ENCODE data around the gene CCDC159. TPM values are rescaled to one million over a fixed set of nuclear protein-coding genes. Genes with fewer than 3 reads are reported as not detected.
"Not testable (repeated sequence)": the region's sequence is repeated elsewhere in the genome, so short reads cannot be mapped to it uniquely, and the experiment has no call there.

The CCDC159 gene
- total RNA-seq, 1 donor from 2014 or later = 42.7 TPM

DNA sequence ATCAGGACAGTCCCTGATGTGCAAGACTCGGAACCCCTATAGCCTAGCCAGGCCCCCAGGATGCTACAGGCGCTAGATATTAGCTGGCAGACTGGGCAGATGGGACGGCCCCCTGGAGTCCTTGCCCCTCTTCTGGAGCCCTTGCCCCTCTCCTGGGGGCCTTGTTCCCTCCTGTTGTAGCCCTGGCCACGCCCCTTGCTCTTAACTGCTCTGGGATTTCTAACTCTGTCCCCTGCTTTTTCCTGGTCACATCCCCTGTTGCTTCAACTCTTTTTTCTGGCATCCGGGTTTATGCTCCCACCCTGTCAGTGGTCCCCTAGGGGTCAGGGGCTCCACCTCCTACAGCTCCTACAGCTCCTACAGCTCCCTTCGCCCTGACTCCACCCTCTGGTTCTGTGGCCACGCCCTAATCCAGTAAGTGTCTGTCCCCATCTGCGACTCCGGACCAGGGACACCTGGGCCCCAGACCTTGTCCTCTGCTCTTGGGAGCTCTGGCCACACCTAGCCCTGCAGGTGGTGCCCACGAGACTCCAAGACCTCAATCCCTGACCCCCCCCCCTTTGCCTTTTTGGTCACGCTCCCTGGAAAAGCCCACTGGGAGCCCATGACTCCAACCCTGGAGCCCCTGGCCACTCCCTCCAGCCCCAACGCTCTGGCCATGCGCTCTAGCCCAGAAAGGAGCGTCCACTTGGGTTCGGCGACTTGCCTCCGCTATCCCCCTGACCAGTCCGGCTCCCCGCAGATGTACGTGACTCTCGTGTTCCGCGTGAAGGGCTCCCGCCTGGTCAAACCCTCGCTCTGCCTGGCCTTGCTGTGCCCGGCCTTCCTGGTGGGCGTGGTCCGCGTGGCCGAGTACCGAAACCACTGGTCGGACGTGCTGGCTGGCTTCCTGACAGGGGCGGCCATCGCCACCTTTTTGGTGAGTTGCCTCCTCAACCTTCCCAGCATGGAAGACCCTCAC lies 15.7 kb downstream of the CCDC159 start:
- intact Hi-C loops (cut with DNase I) = loop anchor here (10.0 kb wide), 1 partner anchor 67 kb away; the partner anchor contains the start of gene TSPAN16
- DNase-seq (ENCODE audit: low spot score) (no peak), ATAC-seq (no peak)

- DNase-seq (ENCODE audit: low spot score) (no peak), ATAC-seq (no peak)
- intact Hi-C loops (cut with DNase I) = loop anchor here (10.0 kb wide), 1 partner anchor 69 kb away; the partner anchor contains the start of gene TSPAN16
Observed at GRCh38 chr19:11363881-11364280, 17.6 kb downstream of the CCDC159 start.

DNA sequence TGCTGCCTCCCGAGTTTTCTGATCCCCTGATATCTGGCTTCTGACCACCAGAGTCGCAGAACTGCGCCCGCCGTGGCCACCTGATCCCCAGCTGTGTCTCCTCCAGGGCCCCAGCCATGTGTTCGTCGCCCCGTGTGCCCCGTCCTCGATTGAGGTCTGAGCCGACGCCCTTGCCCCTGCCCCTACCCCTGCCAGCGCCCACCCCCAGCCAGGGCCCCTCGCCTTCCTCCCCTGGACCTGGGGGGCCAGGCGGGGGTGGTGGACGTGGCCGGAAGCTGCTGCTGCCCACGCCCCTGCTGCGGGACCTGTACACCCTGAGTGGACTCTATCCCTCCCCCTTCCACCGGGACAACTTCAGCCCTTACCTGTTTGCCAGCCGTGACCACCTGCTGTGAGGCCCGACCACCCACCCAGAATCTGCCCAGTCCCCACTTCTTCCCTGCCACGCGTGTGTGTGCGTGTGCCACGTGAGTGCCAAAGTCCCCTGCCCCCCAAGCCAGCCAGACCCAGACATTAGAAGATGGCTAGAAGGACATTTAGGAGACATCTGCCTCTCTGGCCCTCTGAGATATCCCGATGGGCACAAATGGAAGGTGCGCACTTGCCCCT lies 18.1 kb downstream of the CCDC159 start:
- ATAC-seq (peak; percentile 6), DNase-seq (ENCODE audit: low spot score) (no peak)
- intact Hi-C loops (cut with DNase I) = loop anchor here (10.0 kb wide), 1 partner anchor 70 kb away; the partner anchor contains the start of gene TSPAN16

DNA sequence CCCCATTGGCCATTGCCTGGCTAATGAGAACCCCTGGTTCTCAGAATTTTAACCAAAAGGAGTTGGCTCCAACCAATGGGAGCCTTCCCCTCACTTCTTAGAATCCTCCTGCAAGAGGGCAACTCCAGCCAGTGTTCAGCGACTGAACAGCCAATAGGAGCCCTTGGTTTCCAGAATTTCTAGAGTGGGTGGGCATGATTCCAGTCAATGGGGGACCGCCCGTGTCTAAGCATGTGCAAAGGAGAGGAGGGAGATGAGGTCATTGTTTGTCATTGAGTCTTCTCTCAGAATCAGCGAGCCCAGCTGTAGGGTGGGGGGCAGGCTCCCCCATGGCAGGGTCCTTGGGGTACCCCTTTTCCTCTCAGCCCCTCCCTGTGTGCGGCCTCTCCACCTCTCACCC lies 18.6 kb downstream of the CCDC159 start:
- DNase-seq (ENCODE audit: low spot score) (no peak), ATAC-seq (peak; percentile 18)
- intact Hi-C loops (cut with DNase I) = loop anchor here (10.0 kb wide), 1 partner anchor 70 kb away; the partner anchor contains the start of gene TSPAN16

DNA sequence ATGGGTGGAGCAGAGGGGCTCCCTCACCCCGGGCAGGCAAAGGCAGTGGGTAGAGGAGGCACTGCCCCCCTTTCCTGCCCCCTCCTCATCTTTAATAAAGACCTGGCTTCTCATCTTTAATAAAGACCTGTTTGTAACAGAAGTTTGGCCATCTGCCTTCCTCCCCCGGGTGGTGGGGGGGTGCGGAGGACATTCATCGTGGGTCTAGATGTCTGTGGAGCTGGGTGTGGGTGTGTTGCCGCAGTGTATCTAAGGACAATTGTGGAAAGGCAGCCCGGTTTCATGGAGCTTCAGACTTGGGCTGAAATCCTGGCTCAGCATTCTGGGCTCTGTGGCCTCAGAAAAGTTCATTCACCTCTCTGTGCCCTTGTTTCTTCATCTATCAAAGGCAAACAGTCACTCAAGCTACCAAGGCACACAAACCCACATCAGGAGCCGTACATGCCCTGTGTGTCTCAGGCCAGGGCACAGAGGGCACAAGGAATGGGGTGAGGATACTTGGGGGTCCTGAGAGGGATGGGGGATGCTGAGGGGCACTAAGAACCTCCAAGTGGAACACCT lies 19.3 kb downstream of the CCDC159 start:
- DNase-seq (ENCODE audit: low spot score) (no peak), ATAC-seq (peak; percentile 25)
- intact Hi-C loops (cut with DNase I) = loop anchor here (10.0 kb wide), 1 partner anchor 71 kb away; the partner anchor contains the start of gene TSPAN16

DNA sequence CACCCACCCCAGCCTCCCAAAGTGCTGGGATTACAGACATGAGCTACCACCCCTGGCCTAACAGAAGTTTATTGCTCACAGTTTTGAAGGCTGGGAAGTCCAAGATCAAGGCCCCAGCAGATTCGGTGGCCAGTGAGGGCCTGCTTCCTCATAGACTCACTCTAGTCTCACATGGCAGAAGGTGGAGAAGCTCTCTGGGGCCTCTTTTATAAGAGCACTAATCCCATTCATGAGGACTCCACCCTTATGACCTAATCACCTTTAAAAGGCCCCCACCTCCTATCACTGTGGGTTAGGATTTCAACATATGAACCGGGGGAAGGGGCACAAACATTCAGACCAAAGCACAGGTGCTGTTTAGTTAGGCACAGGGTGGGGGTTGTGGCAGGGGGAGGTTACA lies 21.2 kb downstream of the CCDC159 start:
- ATAC-seq (no peak), DNase-seq (ENCODE audit: low spot score) (no peak)
- intact Hi-C loops (cut with DNase I) = loop anchor here (10.0 kb wide), 1 partner anchor 73 kb away; the partner anchor contains the start of gene TSPAN16

DNA sequence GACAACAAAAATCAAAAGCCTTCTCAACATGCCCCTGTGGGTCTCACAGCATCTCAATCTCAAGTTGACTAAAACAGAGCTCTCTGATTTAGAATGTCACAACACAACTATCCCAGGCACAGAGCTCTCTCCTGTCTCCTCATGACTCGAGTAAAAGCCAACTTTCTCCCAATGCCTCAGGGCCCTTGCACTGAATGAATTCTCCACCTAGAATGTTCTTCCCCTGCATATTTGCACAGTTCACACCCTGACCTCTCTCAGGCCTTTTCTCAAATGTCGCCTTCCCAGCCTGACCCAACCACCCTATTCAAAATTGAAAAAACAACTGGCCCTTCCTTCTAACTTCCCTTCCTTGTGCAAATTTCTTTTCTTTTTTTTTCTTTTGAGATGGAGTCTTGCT lies 24.4 kb downstream of the CCDC159 start:
- intact Hi-C loops (cut with DNase I) = loop anchor here (10.0 kb wide), 1 partner anchor 64 kb away; the partner anchor contains the start of genes ODAD3 and PRKCSH
- ATAC-seq = no peak
- DNase-seq (ENCODE audit: low spot score) = no peak

- DNase-seq (ENCODE audit: low spot score) (no peak), ATAC-seq (no peak)
- intact Hi-C loops (cut with DNase I) = loop anchor here (10.0 kb wide), 1 partner anchor 61 kb away; the partner anchor contains the start of genes ODAD3 and PRKCSH
Observed at GRCh38 chr19:11373166-11373884, 27.0 kb downstream of the CCDC159 start.

GRCh38 chr19:11373885-11374432 lies 27.6 kb downstream of the CCDC159 start:
- DNase-seq (ENCODE audit: low spot score) (peak; percentile 57), ATAC-seq (no peak)
- intact Hi-C loops (cut with DNase I) = loop anchor here (10.0 kb wide), 1 partner anchor 61 kb away; the partner anchor contains the start of genes ODAD3 and PRKCSH

GRCh38 chr19:11374433-11375142 lies 28.3 kb downstream of the CCDC159 start, which contains the start of gene SWSAP1:
SWSAP1 (plus strand) TSS chr19:11374666; CDS start chr19:11374681, 15 bp downstream.
- intact Hi-C loops (cut with DNase I) = loop anchor here (10.0 kb wide), 1 partner anchor 60 kb away; the partner anchor contains the start of genes ODAD3 and PRKCSH
- DNase-seq (ENCODE audit: low spot score) = peak; percentile 98
- ATAC-seq = peak; percentile 98

GRCh38 chr19:11375143-11375948 lies 29.0 kb downstream of the CCDC159 start:
- ATAC-seq (peak; percentile 7), DNase-seq (ENCODE audit: low spot score) (peak; percentile 80)
- intact Hi-C loops (cut with DNase I) = loop anchor here (10.0 kb wide), 1 partner anchor 59 kb away; the partner anchor contains the start of genes ODAD3 and PRKCSH

- intact Hi-C loops (cut with DNase I) = loop anchor here (10.0 kb wide), 1 partner anchor 58 kb away; the partner anchor contains the start of genes ODAD3 and PRKCSH
- ATAC-seq (no peak), DNase-seq (ENCODE audit: low spot score) (no peak)
Observed at GRCh38 chr19:11377237-11377636, 30.9 kb downstream of the CCDC159 start.

GRCh38 chr19:11377756-11378155 lies 31.4 kb downstream of the CCDC159 start:
- intact Hi-C loops (cut with DNase I) = loop anchor here (10.0 kb wide), 1 partner anchor 57 kb away; the partner anchor contains the start of genes ODAD3 and PRKCSH
- no peak for DNase-seq (ENCODE audit: low spot score)
- ATAC-seq = no peak

DNA sequence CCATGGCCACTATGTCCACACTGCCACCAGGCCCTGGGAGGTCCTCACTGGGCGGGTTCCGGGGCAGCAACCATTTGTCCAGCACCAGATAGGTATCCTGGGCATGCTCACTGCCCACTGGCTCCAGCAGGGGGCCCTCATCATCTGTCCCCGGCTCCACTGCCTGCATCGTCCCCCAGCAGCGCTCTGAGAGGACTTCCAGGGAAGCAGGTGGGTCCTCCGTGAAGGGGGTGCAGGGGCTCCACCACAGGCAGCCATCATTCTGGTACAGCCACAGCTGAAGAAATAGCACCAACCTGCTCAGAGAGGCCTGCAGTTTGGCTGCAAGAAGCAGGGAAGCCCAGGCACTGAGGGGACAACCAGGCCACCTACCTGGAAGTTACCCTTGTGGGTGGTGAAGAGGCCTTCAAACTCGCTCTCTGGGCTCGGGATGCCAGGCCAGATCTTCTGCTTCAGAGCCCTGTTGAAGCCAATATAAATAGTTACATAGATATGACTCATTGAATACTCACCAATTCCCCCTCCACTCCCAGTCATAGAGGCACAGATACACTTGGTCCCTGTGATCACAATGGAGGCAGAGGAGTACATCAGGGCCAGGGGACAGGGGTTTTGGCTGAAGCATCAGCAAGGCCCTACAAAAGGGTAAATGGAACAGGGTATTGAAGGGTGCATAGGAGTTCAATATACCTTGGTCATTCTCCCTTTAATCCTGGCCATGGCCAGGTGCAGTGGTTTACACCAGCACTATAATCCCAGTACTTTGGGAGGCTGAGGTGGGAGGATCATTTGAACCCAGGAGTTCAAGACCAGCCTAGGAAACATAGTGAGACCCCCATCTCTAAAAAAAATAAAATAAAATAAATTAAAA lies 32.2 kb downstream of the CCDC159 start:
- ATAC-seq (no peak), DNase-seq (ENCODE audit: low spot score) (no peak)
- intact Hi-C loops (cut with DNase I) = loop anchor here (10.0 kb wide), 1 partner anchor 56 kb away; the partner anchor contains the start of genes ODAD3 and PRKCSH

DNA sequence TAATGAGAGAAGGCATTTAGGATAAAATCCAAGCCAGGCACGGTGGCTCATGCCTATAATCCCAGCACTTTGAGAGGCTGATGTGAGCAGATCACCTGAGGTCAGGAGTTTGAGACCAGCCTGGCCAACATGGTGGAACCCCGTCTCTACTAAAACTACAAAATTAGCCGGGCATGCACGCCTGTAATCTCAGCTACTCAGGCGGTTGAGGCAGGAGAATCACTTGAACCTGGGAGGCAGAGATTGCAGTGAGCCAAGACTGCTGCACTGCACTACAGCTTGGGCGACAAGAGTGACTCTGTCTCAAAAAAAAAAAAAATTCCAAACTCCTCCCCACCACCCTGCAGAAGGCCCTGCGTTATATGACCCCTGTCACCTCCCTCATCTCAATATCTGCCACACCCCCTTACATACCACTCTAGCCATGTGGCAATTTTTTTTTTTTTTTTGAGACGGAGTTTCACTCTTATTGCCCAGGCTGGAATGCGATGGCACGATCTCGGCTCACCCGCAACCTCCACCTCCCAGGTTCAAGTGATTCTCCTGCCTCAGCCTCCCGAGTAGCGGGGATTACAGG lies 33.0 kb downstream of the CCDC159 start:
- not testable (repeated sequence) for DNase-seq (ENCODE audit: low spot score); ATAC-seq
- intact Hi-C loops (cut with DNase I) = loop anchor here (10.0 kb wide), 1 partner anchor 55 kb away; the partner anchor contains the start of genes ODAD3 and PRKCSH
